Coronary artery (tissue), 2 donors: ENCODE data around the gene ASCC3.
"Not testable (repeated sequence)": the region's sequence is repeated elsewhere in the genome, so short reads cannot be mapped to it uniquely, and the experiment has no call there.

ENCODE experiments used
- DNase-seq: peaks from one replicate; pipeline ENCODE4 v3.0.0-alpha.2; 2017; ENCODE audit warnings: low spot score
- H3K27ac ChIP-seq, 2 donors: fragments of 200-600 bp; sonication (generic); one replicate each; pipeline ENCODE4 v1.5.1; 2016 to 2019
- H3K4me3 ChIP-seq: fragments of 200-600 bp; sonication (generic); 2 replicates; pipeline ENCODE4 v1.5.1; 2016; ENCODE audit warnings: mild to moderate bottlenecking, moderate library complexity
- CTCF ChIP-seq: fragments of 200-600 bp; sonication (generic); IDR thresholded peaks from one replicate; pipeline ENCODE4 v1.5.1; 2019; ENCODE audit warnings: antibody characterized with exemption

ASCC3 gene

GRCh38 chr6:100785982-100786381, 95.1 kb downstream of the ASCC3 start:
- no peak overlapping the region for H3K27ac ChIP-seq
- DNase-seq: no peak
- no peak for TF ChIP-seq CTCF
- no peak overlapping the region for H3K4me3 ChIP-seq

GRCh38 chr6:100780648-100781047, 100.5 kb downstream of the ASCC3 start:
- DNase-seq: no peak
- no peak for TF ChIP-seq CTCF
- Histone ChIP-seq H3K4me3 (no peak overlapping the region), H3K27ac (no peak overlapping the region)

GRCh38 chr6:100775667-100776066, 105.5 kb downstream of the ASCC3 start:
- TF ChIP-seq CTCF: no peak

GRCh38 chr6:100774681-100775080, 106.4 kb downstream of the ASCC3 start:
- TF ChIP-seq CTCF: no peak
- H3K27ac ChIP-seq: no peak overlapping the region
- H3K4me3 ChIP-seq: no peak overlapping the region
- no peak for DNase-seq

More at GRCh38 chr6:100775667-100776066, 105.5 kb downstream of the ASCC3 start:
- Histone ChIP-seq H3K27ac (no peak overlapping the region), H3K4me3 (no peak overlapping the region)
- no peak for DNase-seq

- DNase-seq: no peak
- H3K27ac ChIP-seq: no peak overlapping the region
- H3K4me3 ChIP-seq: no peak overlapping the region
- TF ChIP-seq CTCF: no peak
Observed at GRCh38 chr6:100768816-100769351, 112.2 kb downstream of the ASCC3 start.

GRCh38 chr6:100763617-100764241, 117.4 kb downstream of the ASCC3 start:
- H3K4me3 ChIP-seq: no peak overlapping the region
- no peak overlapping the region for H3K27ac ChIP-seq
- TF ChIP-seq CTCF: no peak
- DNase-seq: no peak

GRCh38 chr6:100761841-100762240, 119.3 kb downstream of the ASCC3 start:
- Histone ChIP-seq H3K27ac (no peak overlapping the region), H3K4me3 (no peak overlapping the region)
- no peak for TF ChIP-seq CTCF
- DNase-seq: no peak

GRCh38 chr6:100758386-100758785, 122.7 kb downstream of the ASCC3 start:
- not testable (repeated sequence) for H3K4me3 ChIP-seq, H3K27ac ChIP-seq, DNase-seq
